Astrocyte of the cerebellum (primary cell): ENCODE measurements around the gene MX1.

Source experiments
- DNase-seq: peaks from one replicate; pipeline ENCODE4 v3.0.0-alpha.2; 2011; ENCODE audit warnings: low read depth
- H3K4me3 ChIP-seq: 2 replicates; pipeline ENCODE4 v1.5.1; 2011; ENCODE audit warnings: mild to moderate bottlenecking, low read depth, low read length, moderate library complexity
- CTCF ChIP-seq: IDR thresholded peaks from 2 replicates; pipeline ENCODE4 v1.5.1; 2012; ENCODE audit warnings: low read length, low read depth, moderate library complexity, mild to moderate bottlenecking; ENCODE audit errors: missing control alignments
- in situ Hi-C: cut with HindIII; loops from 2 replicates; pipeline ENCODE4 v1.10.0; 2017; ENCODE audit warnings: low sequenced_read_pairs

The MX1 gene

GRCh38 chr21:41470054-41470453 is 44.0 kb downstream of the MX1 start:
- no peak for DNase-seq
- no peak for TF ChIP-seq CTCF

GRCh38 chr21:41472753-41473548 is 46.9 kb downstream of the MX1 start:
- in situ Hi-C loops = no loop called here
- no peak for TF ChIP-seq CTCF
- no peak overlapping the region for H3K4me3 ChIP-seq
- no peak for DNase-seq

More at GRCh38 chr21:41470054-41470453, 44.0 kb downstream of the MX1 start:
- in situ Hi-C loops = no loop called here
- no peak overlapping the region for H3K4me3 ChIP-seq

GRCh38 chr21:41475714-41476420 is 49.8 kb downstream of the MX1 start:
- no peak for DNase-seq
- H3K4me3 ChIP-seq = no peak overlapping the region
- peak; percentile 9 for TF ChIP-seq CTCF
- in situ Hi-C loops = no loop called here

GRCh38 chr21:41477641-41478318 is 51.7 kb downstream of the MX1 start:
- no peak overlapping the region for H3K4me3 ChIP-seq
- in situ Hi-C loops = no loop called here
- no peak for TF ChIP-seq CTCF
- peak; percentile 52 for DNase-seq

GRCh38 chr21:41478319-41479177 is 52.5 kb downstream of the MX1 start:
- H3K4me3 ChIP-seq = no peak overlapping the region
- TF ChIP-seq CTCF = no peak
- peak; percentile 26 for DNase-seq
- in situ Hi-C loops = no loop called here

- no peak for DNase-seq
- no peak for TF ChIP-seq CTCF
- in situ Hi-C loops = no loop called here
- H3K4me3 ChIP-seq = no peak overlapping the region
Measured at GRCh38 chr21:41479686-41480085, 53.6 kb downstream of the MX1 start.
